Liver (tissue), 9 donors: ENCODE data around the gene ABCC8. TPM values are rescaled to one million over a fixed set of nuclear protein-coding genes. Genes with fewer than 3 reads are reported as not detected.

Experiments
- DNase-seq: peaks from one replicate; pipeline ENCODE4 v3.0.0-alpha.2; 2017; ENCODE audit warnings: low spot score
- H3K27ac ChIP-seq, 2 donors: one replicate each; pipeline ENCODE4 v1.7.0; 2013; ENCODE audit warnings: inconsistent platforms in 2 of 2, low read length in 2 of 2, control low read depth in 1 of 2, low read depth in 1 of 2, mild to moderate bottlenecking in 1 of 2
- H3K27me3 ChIP-seq, 4 donors: one replicate each; pipeline versions ENCODE4 v1.6.1 to v1.7.0; 2013; ENCODE audit warnings: low read length in 3 of 4, inconsistent platforms in 1 of 4, mild to moderate bottlenecking in 1 of 4, moderate library complexity in 1 of 4; ENCODE audit not compliant: control insufficient read depth in 4 of 4, insufficient read depth in 4 of 4
- H3K36me3 ChIP-seq, 4 donors: one replicate each; pipeline versions ENCODE4 v1.6.1 to v1.7.0; 2013; ENCODE audit warnings: low read length in 3 of 4, mild to moderate bottlenecking in 3 of 4, low read depth in 1 of 4, moderate library complexity in 1 of 4; ENCODE audit not compliant: control insufficient read depth in 4 of 4, insufficient read depth in 3 of 4
- H3K4me1 ChIP-seq, 4 donors: one replicate each; pipeline versions ENCODE4 v1.6.1 to v1.7.0; 2013; ENCODE audit warnings: low read length in 3 of 4, mild to moderate bottlenecking in 3 of 4, moderate library complexity in 1 of 4; ENCODE audit not compliant: control insufficient read depth in 4 of 4, insufficient read depth in 4 of 4
- H3K4me3 ChIP-seq, 3 donors: one replicate each; pipeline versions ENCODE4 v1.6.1 to v1.7.0; 2013; ENCODE audit warnings: low read length in 3 of 3, control low read depth in 1 of 3, low read depth in 1 of 3, mild to moderate bottlenecking in 1 of 3
- H3K9ac ChIP-seq, 2 donors: one replicate each; pipeline ENCODE4 v1.7.0; 2013; ENCODE audit warnings: low read length in 2 of 2, mild to moderate bottlenecking in 2 of 2, moderate library complexity in 2 of 2, control low read depth in 1 of 2, low read depth in 1 of 2
- H3K9me3 ChIP-seq, 4 donors: one replicate each; pipeline versions ENCODE4 v1.6.1 to v1.7.0; 2013; ENCODE audit warnings: low read length in 3 of 4; ENCODE audit not compliant: control insufficient read depth in 4 of 4
- ATF3 ChIP-seq: IDR thresholded peaks from 2 replicates; pipeline ENCODE4 v1.6.1; 2016; ENCODE audit warnings: antibody characterized with exemption
- CTCF ChIP-seq: fragments of 150-350 bp; IDR thresholded peaks from 2 replicates; pipeline ENCODE4 v1.5.1; 2017; ENCODE audit warnings: improper control_type of control experiment, low read depth, low read length; ENCODE audit not compliant: missing input control
- EGR1 ChIP-seq, 2 donors: IDR thresholded peaks; 2 replicates each; pipeline ENCODE4 v1.6.1; 2016 to 2018; ENCODE audit warnings: antibody characterized with exemption in 2 of 2, low read depth in 2 of 2
- FOXA1 ChIP-seq: IDR thresholded peaks from 2 replicates; pipeline ENCODE4 v1.6.1; 2016; ENCODE audit warnings: antibody characterized with exemption
- FOXA2 ChIP-seq: IDR thresholded peaks from 2 replicates; pipeline ENCODE4 v1.6.1; 2016; ENCODE audit warnings: antibody characterized with exemption
- GABPA ChIP-seq, 2 donors: IDR thresholded peaks in 1 of 2; conservative IDR thresholded peaks in 1 of 2; 2 replicates each; pipeline ENCODE4 v1.6.1; 2016; ENCODE audit warnings: antibody characterized with exemption in 2 of 2, mild to moderate bottlenecking in 1 of 2, moderate library complexity in 1 of 2
- HNF4A ChIP-seq, 2 donors: conservative IDR thresholded peaks; 2 replicates each; pipeline ENCODE4 v1.6.1; 2016; ENCODE audit warnings: antibody characterized with exemption in 2 of 2, mild to moderate bottlenecking in 2 of 2
- HNF4G ChIP-seq: IDR thresholded peaks from 2 replicates; pipeline ENCODE4 v1.6.1; 2016; ENCODE audit warnings: antibody characterized with exemption
- JUND ChIP-seq, 2 donors: IDR thresholded peaks; 2 replicates each; pipeline ENCODE4 v1.6.1; 2016; ENCODE audit warnings: antibody characterized with exemption in 2 of 2
- MAX ChIP-seq: IDR thresholded peaks from 2 replicates; pipeline ENCODE4 v1.6.1; 2016; ENCODE audit warnings: antibody characterized with exemption
- NR2F2 ChIP-seq: IDR thresholded peaks from 2 replicates; pipeline ENCODE4 v1.6.1; 2016; ENCODE audit warnings: antibody characterized with exemption
- RAD21 ChIP-seq, 2 donors: IDR thresholded peaks; 2 replicates each; pipeline ENCODE4 v1.6.1; 2016; ENCODE audit warnings: antibody characterized with exemption in 2 of 2, mild to moderate bottlenecking in 2 of 2
- REST ChIP-seq: IDR thresholded peaks from 2 replicates; pipeline ENCODE4 v1.6.1; 2016; ENCODE audit warnings: antibody characterized with exemption, mild to moderate bottlenecking
- RXRA ChIP-seq, 2 donors: IDR thresholded peaks; 2 replicates each; pipeline ENCODE4 v1.6.1; 2017 to 2018; ENCODE audit warnings: antibody characterized with exemption in 2 of 2, mild to moderate bottlenecking in 1 of 2
- SP1 ChIP-seq: IDR thresholded peaks from 2 replicates; pipeline ENCODE4 v1.6.1; 2018; ENCODE audit warnings: antibody characterized with exemption, mild to moderate bottlenecking
- TAF1 ChIP-seq: conservative IDR thresholded peaks from 2 replicates; pipeline ENCODE4 v1.6.1; 2016; ENCODE audit warnings: antibody characterized with exemption, mild to moderate bottlenecking
- YY1 ChIP-seq: IDR thresholded peaks from 2 replicates; pipeline ENCODE4 v1.6.1; 2016; ENCODE audit warnings: antibody characterized with exemption, mild to moderate bottlenecking
- ZBTB33 ChIP-seq: IDR thresholded peaks from 2 replicates; pipeline ENCODE4 v1.6.1; 2016; ENCODE audit warnings: antibody characterized with exemption
- WGBS: extraction: QIAGEN DNeasy Blood & Tissue Kit; methylation state at CpG from one replicate; pipeline ENCODE4 v1.1.7; 2013; 5-methylcytosine and 5-hydroxymethylcytosine counted together
- polyA plus RNA-seq, 2 donors: library from polyadenylated mRNA; stranded (reverse) in 1 of 2; unstranded in 1 of 2; fragments of 200-250 nt in 1 of 2; fragments of >200 nt in 1 of 2; fragmentation: Nextera tagmentation in 1 of 2; extraction: Ambion mirVana in 1 of 2; gene quantifications; one replicate each; pipeline versions ENCODE4 v1.2.1 to v1.2.3, GENCODE V29; 2013 to 2015
- total RNA-seq, 2 donors: library from RNA; depleted of rRNA; stranded (reverse); fragments of >200 nt; gene quantifications; one replicate each; pipeline ENCODE4 v1.2.3, GENCODE V29; 2014
- donor health status: healthy.
- donor health status: healthy.
- donor health status: healthy.
- donor health status: healthy.
- donor health status: healthy.

ABCC8 gene
- total and polyA plus RNA-seq, 4 donors = 0.16 to 0.25 TPM; not detected in 2

GRCh38 chr11:17391493-17392355 is 84.9 kb downstream of the ABCC8 start:
- TF ChIP-seq FOXA1 (no peak), ZBTB33 (no peak), MAX (no peak), RXRA (IDR thresholded peaks at IDR 0.05) (no peak), FOXA2 (no peak), REST (no peak), YY1 (no peak), JUND (IDR thresholded peaks at IDR 0.05) (no peak), SP1 (no peak), CTCF (no peak), HNF4A (conservative IDR thresholded peaks at IDR 0.05) (no peak), EGR1 (IDR thresholded peaks at IDR 0.05; ENCODE audit: low read depth in 2 of 2) (no peak), GABPA (IDR thresholded peaks at IDR 0.05 in 1 of 2, conservative IDR thresholded peaks at IDR 0.05 in 1 of 2) (no peak), ATF3 (no peak), TAF1 (no peak), RAD21 (IDR thresholded peaks at IDR 0.05) (no peak), HNF4G (no peak), NR2F2 (no peak)
- no peak overlapping the region for H3K4me3 ChIP-seq
- no peaks in the 10 kb centered on the region for H3K36me3 ChIP-seq
- no peak for DNase-seq
- peaks cover 0 to 3% (median 1%) of the 10 kb centered on the region in 4 donors for H3K4me1 ChIP-seq
- no peak overlapping the region for H3K27ac ChIP-seq
- WGBS = 85% methylated on average over 3 of the region's 3 CpGs
- no peak overlapping the region for H3K9ac ChIP-seq
- H3K27me3 ChIP-seq = no peaks in the 10 kb centered on the region
- H3K9me3 ChIP-seq = no peaks in the 10 kb centered on the region
